A549 (cell line): ENCODE measurements around the gene CBFA2T3. TPM values are rescaled to one million over a fixed set of nuclear protein-coding genes. Genes with fewer than 3 reads are reported as not detected.

Source experiments
- ATAC-seq, 2 experiments: fragments of 200-7000 bp in 1 of 2; fragments of >200 bp in 1 of 2; cut with Nextera tagmentation in 1 of 2; cut with Tn5 transposase in 1 of 2; 3 replicates each; pipeline versions ENCODE4 v1.8.0 to v1.9.1; 2018 to 2020; ENCODE audit warnings: mild to moderate bottlenecking in 1 of 2, moderate library complexity in 1 of 2
- CTCF ChIA-PET: fragments of 300-600 bp; sonication (Branson Sonifier 250); formaldehyde crosslinking; extraction: SDS; loops from one replicate; lab custom pipeline; 2021; ENCODE audit warnings: antibody characterized with exemption, inconsistent platforms; lab: Yijun Ruan, JAX
- POLR2A ChIA-PET: fragments of 350-600 bp; formaldehyde crosslinking; extraction: SDS; loops from one replicate; lab custom pipeline; 2021; ENCODE audit warnings: antibody characterized with exemption, inconsistent platforms; lab: Yijun Ruan, JAX
- DNase-seq, 2 experiments: peaks; one replicate each; pipeline versions ENCODE4 v3.0.0 to v3.0.0-alpha.2; 2011 to 2016; ENCODE audit warnings: low read depth in 1 of 2, low spot score in 1 of 2
- FAIRE-seq: peaks from 2 replicates; lab custom pipeline; 2011; peaks lifted over from hg19 to GRCh38; lab: Jason Lieb, UNC
- H3K27ac ChIP-seq, 2 experiments: fragments of >200 bp; sonication (Bioruptor Twin); formaldehyde crosslinking; 3 replicates each; pipeline ENCODE4 v1.5.1; 2016 to 2017
- H3K4me1 ChIP-seq: fragments of >200 bp; sonication (Bioruptor Twin); formaldehyde crosslinking; 3 replicates; pipeline ENCODE4 v1.6.1; 2016
- H3K4me2 ChIP-seq: fragments of >200 bp; sonication (Bioruptor Twin); formaldehyde crosslinking; 3 replicates; pipeline ENCODE4 v1.6.1; 2016
- H3K4me3 ChIP-seq: fragments of >200 bp; sonication (Bioruptor Twin); formaldehyde crosslinking; 3 replicates; pipeline ENCODE4 v1.5.1; 2016
- H3K9me3 ChIP-seq: fragments of >200 bp; sonication (Bioruptor Twin); formaldehyde crosslinking; 3 replicates; pipeline ENCODE4 v1.6.1; 2016
- ATOH8 ChIP-seq: fragments of 250-450 bp; sonication (Bioruptor Pico); IDR thresholded peaks from 2 replicates; pipeline ENCODE4 v1.5.0; 2020; ENCODE audit warnings: low read depth, mild to moderate bottlenecking, moderate library complexity
- BCL3 ChIP-seq: fragments of >200 bp; sonication (Bioruptor Twin); formaldehyde crosslinking; IDR thresholded peaks from 3 replicates; pipeline ENCODE4 v1.6.1; 2016
- BHLHE40 ChIP-seq: IDR thresholded peaks from 2 replicates; pipeline ENCODE4 v1.6.1; 2012; ENCODE audit warnings: low read depth, low read length, inconsistent platforms
- CBX8 ChIP-seq: fragments of 200-600 bp; sonication (generic); IDR thresholded peaks from 2 replicates; pipeline ENCODE4 v1.6.1; 2016
- CHD4 ChIP-seq: fragments of 200-600 bp; sonication (generic); IDR thresholded peaks from 2 replicates; pipeline ENCODE4 v1.6.1; 2016; ENCODE audit warnings: antibody characterized with exemption, mild to moderate bottlenecking, borderline replicate concordance
- E2F6 ChIP-seq: IDR thresholded peaks from 2 replicates; pipeline ENCODE4 v1.6.1; 2012; ENCODE audit warnings: low read depth, borderline replicate concordance
- EHF ChIP-seq: fragments of 250-450 bp; sonication (Bioruptor Pico); IDR thresholded peaks from 2 replicates; pipeline ENCODE4 v1.5.0; 2020; ENCODE audit warnings: mild to moderate bottlenecking
- EHMT2 ChIP-seq: fragments of 200-600 bp; sonication (generic); IDR thresholded peaks from 2 replicates; pipeline ENCODE4 v1.6.1; 2016; ENCODE audit warnings: antibody characterized with exemption, low read depth, mild to moderate bottlenecking, moderate library complexity
- FOSB ChIP-seq: fragments of 250-450 bp; sonication (Bioruptor Pico); IDR thresholded peaks from 2 replicates; pipeline ENCODE4 v1.5.0; 2020; ENCODE audit warnings: mild to moderate bottlenecking, moderate library complexity
- FOXS1 ChIP-seq: fragments of 250-450 bp; sonication (Bioruptor Pico); IDR thresholded peaks from 2 replicates; pipeline ENCODE4 v1.5.0; 2020; ENCODE audit warnings: mild to moderate bottlenecking, moderate library complexity
- HDAC2 ChIP-seq: fragments of 200-600 bp; sonication (generic); IDR thresholded peaks from 2 replicates; pipeline ENCODE4 v1.6.1; 2016
- HEYL ChIP-seq: fragments of 250-450 bp; sonication (Bioruptor Pico); IDR thresholded peaks from 2 replicates; pipeline ENCODE4 v1.8.0; 2021; ENCODE audit warnings: mild to moderate bottlenecking, moderate library complexity
- HOXB13 ChIP-seq: fragments of 250-450 bp; sonication (Bioruptor Pico); IDR thresholded peaks from 2 replicates; pipeline ENCODE4 v1.5.0; 2020; ENCODE audit warnings: low read depth, mild to moderate bottlenecking, moderate library complexity
- HOXB5 ChIP-seq: fragments of 250-450 bp; sonication (Bioruptor Pico); IDR thresholded peaks from 2 replicates; pipeline ENCODE4 v1.5.0; 2020; ENCODE audit warnings: mild to moderate bottlenecking, moderate library complexity
- JUN ChIP-seq, 2 experiments: fragments of >200 bp; sonication (Bioruptor Twin); formaldehyde crosslinking; IDR thresholded peaks; 2 replicates in 1 of 2; 3 replicates in 1 of 2; pipeline ENCODE4 v1.6.1; 2016 to 2017
- KDM5A ChIP-seq: fragments of 200-600 bp; sonication (generic); IDR thresholded peaks from 2 replicates; pipeline ENCODE4 v1.6.1; 2016; ENCODE audit warnings: antibody characterized with exemption, mild to moderate bottlenecking
- MAZ ChIP-seq: fragments of 150-350 bp; IDR thresholded peaks from 2 replicates; pipeline ENCODE4 v1.6.1; 2014; ENCODE audit warnings: antibody characterized with exemption, low read depth, low read length, borderline replicate concordance
- NR3C1 ChIP-seq: fragments of >200 bp; sonication (Bioruptor Twin); formaldehyde crosslinking; IDR thresholded peaks from 3 replicates; pipeline ENCODE4 v1.6.1; 2017
- RARB ChIP-seq: fragments of 250-450 bp; sonication (Bioruptor Pico); IDR thresholded peaks from 2 replicates; pipeline ENCODE4 v1.8.0; 2021; ENCODE audit warnings: mild to moderate bottlenecking, moderate library complexity
- RFX5 ChIP-seq: fragments of 450-650 bp; IDR thresholded peaks from 2 replicates; pipeline ENCODE4 v1.7.1; 2014; ENCODE audit warnings: antibody characterized with exemption, mild to moderate bottlenecking, moderate library complexity
- TFCP2L1 ChIP-seq: fragments of 250-450 bp; sonication (Bioruptor Pico); IDR thresholded peaks from 2 replicates; pipeline ENCODE4 v1.5.0; 2021; ENCODE audit warnings: mild to moderate bottlenecking
- ZC3H11A ChIP-seq: fragments of 450-650 bp; IDR thresholded peaks from 2 replicates; pipeline ENCODE4 v1.6.1; 2014; ENCODE audit warnings: antibody characterized with exemption, mild to moderate bottlenecking
- ZNF302 ChIP-seq: fragments of 250-450 bp; sonication (Bioruptor Pico); IDR thresholded peaks from 2 replicates; pipeline ENCODE4 v1.9.0; 2021; ENCODE audit warnings: inconsistent platforms, mild to moderate bottlenecking, moderate library complexity
- WGBS: methylation state at CpG from one replicate; pipeline ENCODE4 v1.1.6; 2017; ENCODE audit errors: missing lambda C conversion rate; 5-methylcytosine and 5-hydroxymethylcytosine counted together
- polyA plus RNA-seq, 4 experiments: library from polyadenylated mRNA; depleted of rRNA in 3 of 4; stranded (reverse); fragments of >200 nt; fragmentation: RNase III in 1 of 4; extraction: RNeasy Plus Mini Kit Qiagen cat#74134 plus additional on column Dnase treatment in 1 of 4; gene quantifications; 2 replicates in 3 of 4; 3 replicates in 1 of 4; pipeline ENCODE4 v1.2.3, GENCODE V29; 2011 to 2017
- TF ChIP-seq, protein P1 (sequence below): IDR thresholded peaks from 2 replicates; pipeline ENCODE4 v1.6.1; 2012
- TF ChIP-seq, protein P2 (sequence below): fragments of >200 bp; sonication (Bioruptor Twin); formaldehyde crosslinking; IDR thresholded peaks from 3 replicates; pipeline ENCODE4 v1.5.1; 2016
- TF ChIP-seq, protein P3 (sequence below): fragments of 450-650 bp; IDR thresholded peaks from 2 replicates; pipeline ENCODE4 v1.6.1; 2014; ENCODE audit warnings: antibody characterized with exemption

CBFA2T3 gene
- polyA plus RNA-seq, 2 of the 4 experiments (the other 2 are of a cell fraction) = 0.08 TPM; not detected in 1

- Histone ChIP-seq H3K4me3 (no peak overlapping the region), H3K9me3 (no peaks in the 10 kb centered on the region), H3K4me2 (no peak overlapping the region), H3K27ac (no peak overlapping the region), H3K4me1 (0 out of 3 replicates have a peak, but pooled peaks cover 6% of the 10 kb centered on the region)
- FAIRE-seq = no peak
- ChIA-PET CTCF (no interaction called here), POLR2A (no interaction called here)
- DNase-seq = no peak
- ATAC-seq = no peak
- WGBS = 89% methylated on average over 15 of the region's 32 CpGs
- TF ChIP-seq, protein P1, sequence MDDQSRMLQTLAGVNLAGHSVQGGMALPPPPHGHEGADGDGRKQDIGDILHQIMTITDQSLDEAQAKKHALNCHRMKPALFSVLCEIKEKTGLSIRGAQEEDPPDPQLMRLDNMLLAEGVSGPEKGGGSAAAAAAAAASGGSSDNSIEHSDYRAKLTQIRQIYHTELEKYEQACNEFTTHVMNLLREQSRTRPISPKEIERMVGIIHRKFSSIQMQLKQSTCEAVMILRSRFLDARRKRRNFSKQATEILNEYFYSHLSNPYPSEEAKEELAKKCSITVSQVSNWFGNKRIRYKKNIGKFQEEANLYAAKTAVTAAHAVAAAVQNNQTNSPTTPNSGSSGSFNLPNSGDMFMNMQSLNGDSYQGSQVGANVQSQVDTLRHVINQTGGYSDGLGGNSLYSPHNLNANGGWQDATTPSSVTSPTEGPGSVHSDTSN = no peak
- TF ChIP-seq RFX5 (no peak), BHLHE40 (no peak), TFCP2L1 (CRISPR knock-in tag) (no peak), NR3C1 (no peak), EHMT2 (no peak), HEYL (no peak), E2F6 (no peak), HOXB5 (CRISPR knock-in tag) (no peak)
- TF ChIP-seq, protein P2, sequence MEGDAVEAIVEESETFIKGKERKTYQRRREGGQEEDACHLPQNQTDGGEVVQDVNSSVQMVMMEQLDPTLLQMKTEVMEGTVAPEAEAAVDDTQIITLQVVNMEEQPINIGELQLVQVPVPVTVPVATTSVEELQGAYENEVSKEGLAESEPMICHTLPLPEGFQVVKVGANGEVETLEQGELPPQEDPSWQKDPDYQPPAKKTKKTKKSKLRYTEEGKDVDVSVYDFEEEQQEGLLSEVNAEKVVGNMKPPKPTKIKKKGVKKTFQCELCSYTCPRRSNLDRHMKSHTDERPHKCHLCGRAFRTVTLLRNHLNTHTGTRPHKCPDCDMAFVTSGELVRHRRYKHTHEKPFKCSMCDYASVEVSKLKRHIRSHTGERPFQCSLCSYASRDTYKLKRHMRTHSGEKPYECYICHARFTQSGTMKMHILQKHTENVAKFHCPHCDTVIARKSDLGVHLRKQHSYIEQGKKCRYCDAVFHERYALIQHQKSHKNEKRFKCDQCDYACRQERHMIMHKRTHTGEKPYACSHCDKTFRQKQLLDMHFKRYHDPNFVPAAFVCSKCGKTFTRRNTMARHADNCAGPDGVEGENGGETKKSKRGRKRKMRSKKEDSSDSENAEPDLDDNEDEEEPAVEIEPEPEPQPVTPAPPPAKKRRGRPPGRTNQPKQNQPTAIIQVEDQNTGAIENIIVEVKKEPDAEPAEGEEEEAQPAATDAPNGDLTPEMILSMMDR = no peak
These were observed 38.8 kb downstream of the CBFA2T3 start for GRCh38 chr16:88938119-88938776.

- FAIRE-seq (no peak), DNase-seq (no peak), ATAC-seq (no peak)
- Histone ChIP-seq H3K4me2 (no peak overlapping the region), H3K27ac (no peak overlapping the region), H3K4me3 (no peak overlapping the region), H3K4me1 (0 out of 3 replicates have a peak, but pooled peaks cover 6% of the 10 kb centered on the region), H3K9me3 (no peaks in the 10 kb centered on the region)
- WGBS = 82% methylated on average over 13 of the region's 19 CpGs
- POLR2A ChIA-PET = no interaction called here
- CTCF ChIA-PET = no interaction called here
- TF ChIP-seq CBX8 (no peak), EHF (no peak), RARB (CRISPR knock-in tag) (no peak), FOXS1 (CRISPR knock-in tag) (no peak), HOXB13 (CRISPR knock-in tag) (no peak), HDAC2 (no peak), MAZ (no peak), BCL3 (no peak), KDM5A (no peak), ATOH8 (CRISPR knock-in tag) (no peak), JUN (IDR thresholded peaks at IDR 0.05) (no peak), ZC3H11A (no peak), ZNF302 (CRISPR knock-in tag) (no peak), CHD4 (no peak), FOSB (CRISPR knock-in tag) (no peak)
- TF ChIP-seq, protein P2 = no peak
- TF ChIP-seq, protein P3, sequence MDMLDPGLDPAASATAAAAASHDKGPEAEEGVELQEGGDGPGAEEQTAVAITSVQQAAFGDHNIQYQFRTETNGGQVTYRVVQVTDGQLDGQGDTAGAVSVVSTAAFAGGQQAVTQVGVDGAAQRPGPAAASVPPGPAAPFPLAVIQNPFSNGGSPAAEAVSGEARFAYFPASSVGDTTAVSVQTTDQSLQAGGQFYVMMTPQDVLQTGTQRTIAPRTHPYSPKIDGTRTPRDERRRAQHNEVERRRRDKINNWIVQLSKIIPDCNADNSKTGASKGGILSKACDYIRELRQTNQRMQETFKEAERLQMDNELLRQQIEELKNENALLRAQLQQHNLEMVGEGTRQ = no peak
- TF ChIP-seq, protein P1 = no peak
These were observed 39.8 kb downstream of the CBFA2T3 start for GRCh38 chr16:88937206-88937621.
